ENCODE data around the gene ABHD17A. TPM values are rescaled to one million over a fixed set of nuclear protein-coding genes. Genes with fewer than 3 reads are reported as not detected.
A peak's percentile ranks its signal among the peaks of the same experiment; 100 is the strongest.

ABHD17A gene
- total RNA-seq, 4 donors from 2014 or later = 33.8 to 142 (median 63.7) TPM

DNA sequence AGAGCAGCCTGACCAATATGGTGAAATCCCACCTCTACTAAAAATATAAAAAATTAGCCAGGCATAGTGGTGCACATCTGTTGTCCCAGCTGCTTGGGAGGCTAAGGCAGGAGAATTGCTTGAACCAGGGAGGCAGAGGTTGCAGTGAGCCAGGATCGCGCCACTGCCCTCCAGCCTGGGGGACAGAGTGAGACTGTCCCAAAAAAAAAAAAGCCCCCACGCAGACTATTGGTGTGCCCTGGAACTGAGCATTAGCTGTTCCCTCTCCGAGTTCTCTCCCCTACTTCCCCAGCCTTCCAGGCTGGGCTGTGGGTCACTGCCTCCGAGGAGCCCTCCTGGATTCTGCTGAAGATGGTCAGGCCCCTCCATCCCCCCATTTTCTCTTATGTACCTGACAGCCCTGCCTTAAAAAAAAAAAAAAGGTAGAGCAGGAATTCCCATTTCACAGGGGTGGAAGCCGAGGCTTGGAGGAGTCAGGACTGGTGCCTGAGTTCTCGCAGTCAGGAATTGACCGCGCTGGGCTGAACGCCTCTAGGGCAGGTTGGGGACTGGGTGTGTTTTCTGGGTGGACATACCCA is 21.8 kb upstream of the ABHD17A start:
- Histone ChIP-seq H3K27ac (no peak overlapping the region), H3K4me1 (peaks cover 0 to 7% of the 10 kb centered on the region in 2 donors), H3K36me3 (no peaks in the 10 kb centered on the region), H3K9me3 (no peaks in the 10 kb centered on the region), H3K4me3 (no peak overlapping the region), H3K27me3 (no peaks in the 10 kb centered on the region)
- TF ChIP-seq CTCF (IDR thresholded peaks at IDR 0.05) (no peak), POLR2A (IDR thresholded peaks at IDR 0.05) (no peak)
- intact Hi-C loops (cut with DNase I; ENCODE audit: low total_unique reads) = no loop called here
- DNase-seq = no peak

DNA sequence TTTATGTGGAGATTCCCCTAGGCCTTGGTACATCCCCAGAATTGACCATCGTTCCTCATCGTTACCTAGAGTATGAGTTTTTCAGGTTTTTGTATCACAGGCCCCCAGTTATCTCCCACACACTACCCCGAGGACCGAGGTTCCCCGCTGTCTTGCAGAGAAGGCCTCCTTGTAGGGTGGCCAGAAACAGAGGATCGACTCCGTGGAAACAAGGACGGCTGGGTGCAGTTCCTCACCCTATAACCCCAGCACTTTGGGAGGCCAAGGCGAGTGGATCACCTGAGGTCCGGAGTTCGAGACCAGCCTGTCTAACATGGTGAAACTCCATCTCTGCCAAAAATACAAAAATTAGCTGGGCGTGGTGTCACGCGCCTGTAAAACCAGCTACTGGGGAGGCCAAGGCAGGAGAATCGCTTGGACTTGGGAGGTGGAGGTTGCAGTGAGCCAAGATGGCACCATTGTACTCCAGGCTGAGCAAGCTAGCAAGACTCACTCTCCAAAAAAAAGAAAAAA is 20.6 kb upstream of the ABHD17A start:
- H3K27ac ChIP-seq = peak overlapping the region; percentile 81 to 86
- peaks cover 0 to 7% of the 10 kb centered on the region in 2 donors for H3K4me1 ChIP-seq
- no peaks in the 10 kb centered on the region for H3K9me3 ChIP-seq
- H3K27me3 ChIP-seq = no peaks in the 10 kb centered on the region
- intact Hi-C loops (cut with DNase I; ENCODE audit: low total_unique reads) = no loop called here
- DNase-seq = no peak
- TF ChIP-seq POLR2A (IDR thresholded peaks at IDR 0.05) (no peak), CTCF (IDR thresholded peaks at IDR 0.05) (no peak)
- peak overlapping the region; percentile 42 to 65 for H3K4me3 ChIP-seq
- no peaks in the 10 kb centered on the region for H3K36me3 ChIP-seq

DNA sequence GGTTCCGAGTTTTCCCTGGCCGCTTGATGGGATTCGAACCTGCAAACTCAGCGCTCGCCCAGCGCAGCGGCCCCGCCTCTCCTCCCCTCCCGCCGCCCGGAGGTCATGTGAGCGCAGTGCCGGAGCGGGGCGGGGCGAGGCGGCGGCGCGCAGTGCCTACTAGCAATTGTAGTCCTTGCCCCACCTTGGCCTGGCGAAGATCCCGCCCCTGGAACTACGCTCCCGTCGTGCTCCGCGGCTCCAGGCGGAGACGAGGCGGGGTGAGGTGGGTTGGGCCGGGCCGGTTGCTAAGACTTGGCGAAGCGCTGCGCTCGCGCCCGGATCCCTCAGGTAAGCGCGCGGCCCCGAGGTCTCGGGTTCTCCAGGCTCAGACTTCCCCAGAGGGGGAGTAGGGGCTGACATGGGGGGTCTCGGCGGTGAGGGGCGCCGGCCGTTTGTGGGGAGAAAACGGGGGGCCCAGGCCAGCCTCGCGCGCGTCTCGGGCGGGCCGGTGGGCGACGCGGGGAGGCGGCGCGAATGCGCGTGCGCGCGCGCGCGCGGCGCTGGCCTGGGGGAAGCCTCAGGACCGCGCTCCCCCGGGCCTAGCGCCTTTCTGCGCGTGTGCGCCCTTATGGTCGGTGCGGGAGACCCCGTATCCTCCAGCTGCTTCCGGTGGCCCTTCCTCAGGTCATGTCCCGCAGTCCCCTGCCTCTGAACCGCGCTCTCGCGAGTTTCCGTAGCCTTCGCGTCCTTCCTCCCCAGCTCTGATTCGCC is 20.0 kb upstream of the ABHD17A start, which contains the start of the genes ADAT3 and SCAMP4:
TSS of gene ADAT3 (plus strand) at position 290 of the 753 bp plus-strand sequence. CDS start 6,649 bp downstream, outside the sequence.
TSS of gene SCAMP4 (plus strand) at position 290 of the 753 bp plus-strand sequence. CDS start 9,621 bp downstream, outside the sequence.
- Histone ChIP-seq H3K4me3 (peak within 1 kb of the TSS; percentile 42 to 65), H3K27me3 (no peaks in the 10 kb centered on the region), H3K9me3 (no peaks in the 10 kb centered on the region), H3K4me1 (peaks cover 0 to 7% of the 10 kb centered on the region in 2 donors), H3K27ac (peak within 1 kb of the TSS; percentile 81 to 86), H3K36me3 (no peaks in the 10 kb centered on the region)
- TF ChIP-seq POLR2A (IDR thresholded peaks at IDR 0.05) (peak; percentile 55 to 92), CTCF (IDR thresholded peaks at IDR 0.05) (peak in 1 of 4 experiments; percentile 31)
- intact Hi-C loops (cut with DNase I; ENCODE audit: low total_unique reads) = no loop called here
- peak; percentile 99 for DNase-seq

DNA sequence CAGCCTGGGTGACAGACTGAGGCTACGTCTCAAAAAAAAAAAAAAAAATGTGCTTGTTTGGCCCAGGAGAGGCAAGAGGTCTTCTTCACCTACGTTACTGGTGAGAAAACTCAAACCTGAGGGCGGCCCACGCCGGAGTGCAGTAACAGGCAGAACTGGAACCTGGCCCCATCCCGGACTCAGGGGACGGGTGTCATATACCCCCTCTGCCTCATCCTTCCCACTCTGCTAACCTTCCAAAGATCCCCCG is 19.5 kb upstream of the ABHD17A start:
- H3K27ac ChIP-seq = peak overlapping the region; percentile 80 to 86
- no peaks in the 10 kb centered on the region for H3K9me3 ChIP-seq
- H3K36me3 ChIP-seq = no peaks in the 10 kb centered on the region
- intact Hi-C loops (cut with DNase I; ENCODE audit: low total_unique reads) = no loop called here
- TF ChIP-seq CTCF (IDR thresholded peaks at IDR 0.05) = peak in 1 of 4 experiments; percentile 5
- TF ChIP-seq POLR2A (IDR thresholded peaks at IDR 0.05) = no peak
- no peaks in the 10 kb centered on the region for H3K27me3 ChIP-seq
- DNase-seq = no peak
- peak overlapping the region in 1 of 2 donors; percentile 42 for H3K4me3 ChIP-seq
- H3K4me1 ChIP-seq = peaks cover 0 to 7% of the 10 kb centered on the region in 2 donors

DNA sequence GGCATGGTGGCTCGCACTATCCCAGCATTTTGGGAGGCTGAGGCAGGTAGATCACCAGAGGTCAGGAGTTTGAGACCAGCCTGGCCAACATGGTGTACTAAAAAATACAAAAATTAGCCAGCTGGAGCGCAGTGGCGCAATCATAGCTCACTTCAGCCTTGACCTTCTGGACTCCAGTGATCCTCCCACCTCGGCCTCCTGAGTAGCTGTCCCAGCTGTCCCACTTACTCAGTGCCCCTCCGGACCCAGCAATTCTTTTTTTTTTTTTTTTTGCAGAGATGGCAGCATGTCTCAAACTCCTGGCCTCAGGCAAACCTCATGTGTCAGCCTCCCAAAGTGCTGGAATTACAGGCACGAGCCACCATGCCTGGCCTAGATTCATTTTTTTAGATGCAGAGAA is 17.6 kb upstream of the ABHD17A start:
- Histone ChIP-seq H3K36me3 (no peaks in the 10 kb centered on the region), H3K9me3 (no peaks in the 10 kb centered on the region), H3K27me3 (no peaks in the 10 kb centered on the region), H3K4me3 (no peak overlapping the region), H3K4me1 (peaks cover 0 to 7% of the 10 kb centered on the region in 2 donors), H3K27ac (peak overlapping the region; percentile 66 to 86)
- TF ChIP-seq POLR2A (IDR thresholded peaks at IDR 0.05) (no peak), CTCF (IDR thresholded peaks at IDR 0.05) (no peak)
- no peak for DNase-seq
- intact Hi-C loops (cut with DNase I; ENCODE audit: low total_unique reads) = no loop called here

All from uterus (tissue), 4 donors.